ENCODE data around the gene ANTXR2.

DNA sequence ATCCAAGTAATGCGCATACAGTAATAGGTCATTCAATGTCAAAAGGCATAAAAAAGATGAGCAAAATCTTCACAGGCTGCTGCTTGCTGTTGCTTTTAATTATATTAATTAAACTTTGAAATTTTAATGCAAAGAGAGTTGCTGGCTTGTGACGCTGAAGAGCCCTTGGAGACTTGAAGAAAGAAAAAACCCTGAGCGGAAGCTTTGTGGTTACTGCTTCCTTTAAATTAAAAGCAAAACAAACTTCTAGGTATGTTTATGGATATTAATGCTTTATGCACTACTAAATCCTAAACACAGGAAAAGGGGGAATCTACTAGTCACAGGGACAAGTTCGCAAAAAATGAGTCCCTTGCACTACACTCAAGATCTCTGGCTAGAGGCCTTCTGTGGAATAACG, 166.7 kb downstream of the ANTXR2 start:
- TF ChIP-seq, protein P1, sequence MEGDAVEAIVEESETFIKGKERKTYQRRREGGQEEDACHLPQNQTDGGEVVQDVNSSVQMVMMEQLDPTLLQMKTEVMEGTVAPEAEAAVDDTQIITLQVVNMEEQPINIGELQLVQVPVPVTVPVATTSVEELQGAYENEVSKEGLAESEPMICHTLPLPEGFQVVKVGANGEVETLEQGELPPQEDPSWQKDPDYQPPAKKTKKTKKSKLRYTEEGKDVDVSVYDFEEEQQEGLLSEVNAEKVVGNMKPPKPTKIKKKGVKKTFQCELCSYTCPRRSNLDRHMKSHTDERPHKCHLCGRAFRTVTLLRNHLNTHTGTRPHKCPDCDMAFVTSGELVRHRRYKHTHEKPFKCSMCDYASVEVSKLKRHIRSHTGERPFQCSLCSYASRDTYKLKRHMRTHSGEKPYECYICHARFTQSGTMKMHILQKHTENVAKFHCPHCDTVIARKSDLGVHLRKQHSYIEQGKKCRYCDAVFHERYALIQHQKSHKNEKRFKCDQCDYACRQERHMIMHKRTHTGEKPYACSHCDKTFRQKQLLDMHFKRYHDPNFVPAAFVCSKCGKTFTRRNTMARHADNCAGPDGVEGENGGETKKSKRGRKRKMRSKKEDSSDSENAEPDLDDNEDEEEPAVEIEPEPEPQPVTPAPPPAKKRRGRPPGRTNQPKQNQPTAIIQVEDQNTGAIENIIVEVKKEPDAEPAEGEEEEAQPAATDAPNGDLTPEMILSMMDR (IDR thresholded peaks at IDR 0.05; ENCODE audit: low read length): no peak
- TF ChIP-seq EZH2 (IDR thresholded peaks at IDR 0.05; ENCODE audit: borderline replicate concordance, low read length): no peak
